Activated naive CD4-positive, alpha-beta T cell treated with anti-CD3 and anti-CD28 coated beads, Interleukin-2, amount 50 U/mL, for 72 hours (primary cell): ENCODE measurements around the gene HOXA5. TPM values are rescaled to one million over a fixed set of nuclear protein-coding genes. Genes with fewer than 3 reads are reported as not detected.

Experiments used
- ATAC-seq, 2 donors: fragments of 150-1000 bp; cut with Tn5 transposase; 2 replicates each; pipeline ENCODE4 v1.10.0; 2021; ENCODE audit warnings: mild to moderate bottlenecking in 2 of 2, moderate library complexity in 2 of 2
- DNase-seq, 2 donors: peaks; one replicate each; pipeline ENCODE4 v3.0.0; 2021 to 2022; ENCODE audit warnings: low spot score in 2 of 2
- H3K27ac Mint-ChIP-seq, 2 donors: one replicate each; pipeline ENCODE4 v1.8.0; 2022; ENCODE audit warnings: mild to moderate bottlenecking in 2 of 2, mixed read lengths in 2 of 2
- H3K36me3 Mint-ChIP-seq, 2 donors: one replicate each; pipeline ENCODE4 v1.8.0; 2022; ENCODE audit warnings: mixed read lengths in 2 of 2
- H3K9me3 Mint-ChIP-seq, 2 donors: one replicate each; pipeline ENCODE4 v1.8.0; 2022; ENCODE audit warnings: mixed read lengths in 2 of 2
- total RNA-seq, 2 donors: library from RNA; stranded (reverse); gene quantifications; one replicate each; pipeline ENCODE4 v1.2.3, GENCODE V29; 2022

HOXA5 gene
- total RNA-seq, 2 donors from 2014 or later, result not detected

GRCh38 chr7:27174874-27175625 is 31.6 kb upstream of the HOXA5 start:
- Mint-ChIP-seq H3K9me3 (no peaks in the 10 kb centered on the region), H3K27ac (no peak overlapping the region), H3K36me3 (peaks cover 0 to 16% of the 10 kb centered on the region in 2 donors)
- ATAC-seq (no peak), DNase-seq (peak in 1 of 2 donors; percentile 25)

GRCh38 chr7:27173956-27174873 is 30.7 kb upstream of the HOXA5 start, which contains the start of gene HOXA10:
HOXA10 (minus strand) TSS chr7:27174320; CDS start chr7:27174306, 14 bp downstream.
- ATAC-seq (no peak), DNase-seq (peak in 1 of 2 donors; percentile 50)
- no peaks in the 10 kb centered on the region for H3K9me3 Mint-ChIP-seq
- no peak within 1 kb of the TSS for H3K27ac Mint-ChIP-seq
- peaks cover 0 to 12% of the 10 kb centered on the region in 2 donors for H3K36me3 Mint-ChIP-seq

- ATAC-seq (peak; percentile 59 to 62), DNase-seq (peak in 1 of 2 donors; percentile 52)
- Mint-ChIP-seq H3K36me3 (peaks cover 0 to 17% of the 10 kb centered on the region in 2 donors), H3K27ac (no peak overlapping the region), H3K9me3 (no peaks in the 10 kb centered on the region)
Observed at GRCh38 chr7:27173511-27173955, 30.1 kb upstream of the HOXA5 start.

- H3K27ac Mint-ChIP-seq, result no peak overlapping the region
- no peaks in the 10 kb centered on the region for H3K9me3 Mint-ChIP-seq
- ATAC-seq (peak; percentile 17 to 33), DNase-seq (peak in 1 of 2 donors; percentile 50)
- peaks cover 0 to 19% of the 10 kb centered on the region in 2 donors for H3K36me3 Mint-ChIP-seq
Observed at GRCh38 chr7:27172823-27173510, 29.5 kb upstream of the HOXA5 start.

GRCh38 chr7:27172315-27172774 is 28.9 kb upstream of the HOXA5 start:
- H3K27ac Mint-ChIP-seq, result peak overlapping the region in 1 of 2 donors; percentile 94
- H3K36me3 Mint-ChIP-seq, result peaks cover 0 to 19% of the 10 kb centered on the region in 2 donors
- peak in 1 of 2 donors; percentile 6 for DNase-seq
- ATAC-seq, result no peak
- no peaks in the 10 kb centered on the region for H3K9me3 Mint-ChIP-seq

- Mint-ChIP-seq H3K27ac (peak overlapping the region in 1 of 2 donors; percentile 94), H3K9me3 (no peaks in the 10 kb centered on the region), H3K36me3 (peaks cover 0 to 19% of the 10 kb centered on the region in 2 donors)
- no peak for ATAC-seq
- no peak for DNase-seq
Observed at GRCh38 chr7:27171637-27172314, 28.3 kb upstream of the HOXA5 start.

GRCh38 chr7:27171325-27171636 is 27.8 kb upstream of the HOXA5 start:
- ATAC-seq (no peak), DNase-seq (no peak)
- Mint-ChIP-seq H3K9me3 (no peaks in the 10 kb centered on the region), H3K27ac (peak overlapping the region in 1 of 2 donors; percentile 36), H3K36me3 (peaks cover 0 to 19% of the 10 kb centered on the region in 2 donors)

GRCh38 chr7:27170426-27171324 is 27.2 kb upstream of the HOXA5 start:
- Mint-ChIP-seq H3K27ac (peak overlapping the region in 1 of 2 donors; percentile 36), H3K9me3 (no peaks in the 10 kb centered on the region), H3K36me3 (peaks cover 0 to 19% of the 10 kb centered on the region in 2 donors)
- ATAC-seq (no peak), DNase-seq (no peak)

GRCh38 chr7:27169658-27170425 is 26.4 kb upstream of the HOXA5 start:
- no peak for DNase-seq
- Mint-ChIP-seq H3K36me3 (peaks cover 0 to 19% of the 10 kb centered on the region in 2 donors), H3K27ac (no peak overlapping the region), H3K9me3 (no peaks in the 10 kb centered on the region)
- ATAC-seq, result no peak

- Mint-ChIP-seq H3K27ac (peak overlapping the region in 1 of 2 donors; percentile 58), H3K9me3 (no peaks in the 10 kb centered on the region), H3K36me3 (peaks cover 0 to 19% of the 10 kb centered on the region in 2 donors)
- ATAC-seq (peak in 1 of 2 donors; percentile 59), DNase-seq (no peak)
Observed at GRCh38 chr7:27168265-27168947, 24.9 kb upstream of the HOXA5 start.

- H3K9me3 Mint-ChIP-seq, result no peaks in the 10 kb centered on the region
- H3K36me3 Mint-ChIP-seq, result peaks cover 0 to 19% of the 10 kb centered on the region in 2 donors
- ATAC-seq (no peak), DNase-seq (no peak)
- peak overlapping the region in 1 of 2 donors; percentile 93 for H3K27ac Mint-ChIP-seq
Observed at GRCh38 chr7:27167916-27168264, 24.4 kb upstream of the HOXA5 start.

- ATAC-seq, result no peak
- Mint-ChIP-seq H3K27ac (peak overlapping the region in 1 of 2 donors; percentile 93), H3K9me3 (no peaks in the 10 kb centered on the region), H3K36me3 (peaks cover 0 to 13% of the 10 kb centered on the region in 2 donors)
- no peak for DNase-seq
Observed at GRCh38 chr7:27166531-27167505, 23.3 kb upstream of the HOXA5 start.

GRCh38 chr7:27165996-27166530 is 22.6 kb upstream of the HOXA5 start:
- Mint-ChIP-seq H3K36me3 (peaks cover 0 to 7% of the 10 kb centered on the region in 2 donors), H3K9me3 (no peaks in the 10 kb centered on the region), H3K27ac (peak overlapping the region in 1 of 2 donors; percentile 94)
- ATAC-seq (no peak), DNase-seq (no peak)
